RWPE2 (cell line): Measurements from ENCODE around the gene KIAA1328.

Experiments
- ATAC-seq: fragments of 200-7000 bp; cut with Tn5 transposase; 3 replicates; pipeline ENCODE4 v1.9.1; 2021; ENCODE audit warnings: low read depth
- DNase-seq: peaks from one replicate; pipeline ENCODE4 v3.0.0-alpha.2; 2020; ENCODE audit warnings: low spot score
- H3K27ac ChIP-seq: fragments of 450-650 bp; 2 replicates; pipeline ENCODE4 v1.5.1; 2017; ENCODE audit warnings: mild to moderate bottlenecking; ENCODE audit not compliant: poor library complexity, severe bottlenecking
- H3K27me3 ChIP-seq: fragments of 250-450 bp; sonication (Bioruptor Pico); 2 replicates; pipeline ENCODE4 v1.5.1; 2021; ENCODE audit warnings: mild to moderate bottlenecking, moderate library complexity; ENCODE audit not compliant: insufficient read depth, poor library complexity, severe bottlenecking
- H3K36me3 ChIP-seq: fragments of 250-450 bp; sonication (Bioruptor Pico); 2 replicates; pipeline ENCODE4 v1.5.1; 2020; ENCODE audit warnings: low read depth, mild to moderate bottlenecking, moderate library complexity
- H3K4me1 ChIP-seq: fragments of 250-450 bp; sonication (Bioruptor Pico); 2 replicates; pipeline ENCODE4 v1.5.1; 2021; ENCODE audit warnings: mild to moderate bottlenecking, moderate library complexity; ENCODE audit not compliant: insufficient read depth, poor library complexity, severe bottlenecking
- H3K4me3 ChIP-seq: fragments of 250-450 bp; sonication (Bioruptor Pico); 2 replicates; pipeline ENCODE4 v1.5.1; 2021; ENCODE audit warnings: mild to moderate bottlenecking, moderate library complexity; ENCODE audit not compliant: severe bottlenecking
- H3K9me3 ChIP-seq: fragments of 250-450 bp; sonication (Bioruptor Pico); 2 replicates; pipeline ENCODE4 v1.5.1; 2021; ENCODE audit warnings: mild to moderate bottlenecking, moderate library complexity; ENCODE audit not compliant: severe bottlenecking
- CTCF ChIP-seq: fragments of 450-650 bp; IDR thresholded peaks from one replicate; pipeline ENCODE4 v1.5.1; 2017; ENCODE audit warnings: mild to moderate bottlenecking, moderate library complexity; ENCODE audit not compliant: poor library complexity, severe bottlenecking

Gene KIAA1328

DNA sequence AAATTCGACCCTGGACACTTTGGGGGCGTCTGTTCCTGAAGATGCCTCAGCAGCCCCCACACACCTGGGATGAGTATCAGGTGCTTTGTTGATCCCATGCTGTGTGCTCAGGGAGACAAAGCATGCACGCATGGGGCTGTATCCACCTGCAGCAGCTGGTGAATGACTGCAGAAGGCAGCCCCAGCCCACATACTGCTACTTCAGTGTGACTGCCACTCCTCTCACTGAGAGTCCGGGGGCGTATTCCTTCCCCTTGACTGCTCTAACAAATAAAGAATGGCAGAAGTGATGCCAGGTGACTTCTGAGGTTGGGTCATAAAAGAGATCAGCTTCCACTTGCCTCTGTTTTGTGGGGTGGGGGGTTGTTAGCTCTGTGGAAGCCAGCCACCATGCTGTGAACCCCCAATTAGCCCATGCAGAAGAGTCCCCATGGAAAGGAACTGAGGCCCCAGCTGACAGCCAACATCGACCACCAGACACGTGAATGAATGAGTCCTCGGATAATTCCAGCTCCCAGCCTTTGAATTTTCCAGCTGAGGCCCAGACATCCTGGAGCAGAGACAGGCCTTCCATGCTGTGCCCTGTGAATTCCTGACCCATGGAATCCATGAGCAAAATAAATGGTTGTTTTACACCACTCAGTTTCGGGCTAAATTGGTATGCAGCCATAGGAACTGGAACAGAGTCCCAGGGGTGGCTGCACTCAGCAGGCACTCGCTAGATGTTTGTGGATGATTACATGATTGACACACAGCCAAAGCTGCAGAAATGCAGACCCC lies 447.4 kb downstream of the KIAA1328 start:
- no peaks in the 10 kb centered on the region for H3K4me1 ChIP-seq
- H3K4me3 ChIP-seq, result no peak overlapping the region
- H3K9me3 ChIP-seq, result no peaks in the 10 kb centered on the region
- no peak for TF ChIP-seq CTCF
- DNase-seq, result no peak
- peaks cover 45% of the 10 kb centered on the region for H3K27me3 ChIP-seq
- no peak for ATAC-seq
- no peak overlapping the region for H3K27ac ChIP-seq
- H3K36me3 ChIP-seq, result no peaks in the 10 kb centered on the region

DNA sequence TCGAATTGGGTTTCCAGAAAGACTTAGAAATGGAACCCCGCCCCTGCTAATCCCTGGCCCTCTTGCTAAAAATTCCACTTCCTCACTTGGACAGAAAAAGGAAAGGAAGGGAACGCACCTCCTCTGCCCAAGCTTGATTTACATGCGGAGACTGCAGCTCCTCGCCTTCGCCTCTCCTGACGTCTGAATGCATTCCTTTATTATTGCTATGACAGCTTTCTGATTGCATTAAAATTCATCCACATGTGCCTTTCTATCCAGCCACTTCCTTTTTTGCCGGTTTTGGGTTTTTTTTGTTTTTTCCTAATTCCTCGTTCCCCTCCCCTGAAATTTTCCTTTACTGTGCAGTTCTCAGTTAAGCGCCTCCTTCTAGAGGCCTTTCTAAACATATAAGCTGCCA lies 448.9 kb downstream of the KIAA1328 start:
- TF ChIP-seq CTCF, result no peak
- no peak for DNase-seq
- Histone ChIP-seq H3K4me1 (no peaks in the 10 kb centered on the region), H3K36me3 (no peaks in the 10 kb centered on the region), H3K9me3 (no peaks in the 10 kb centered on the region), H3K27me3 (peaks cover 43% of the 10 kb centered on the region), H3K4me3 (no peak overlapping the region), H3K27ac (no peak overlapping the region)
- no peak for ATAC-seq
